Measurements from ENCODE around the gene BORCS5.

DNA sequence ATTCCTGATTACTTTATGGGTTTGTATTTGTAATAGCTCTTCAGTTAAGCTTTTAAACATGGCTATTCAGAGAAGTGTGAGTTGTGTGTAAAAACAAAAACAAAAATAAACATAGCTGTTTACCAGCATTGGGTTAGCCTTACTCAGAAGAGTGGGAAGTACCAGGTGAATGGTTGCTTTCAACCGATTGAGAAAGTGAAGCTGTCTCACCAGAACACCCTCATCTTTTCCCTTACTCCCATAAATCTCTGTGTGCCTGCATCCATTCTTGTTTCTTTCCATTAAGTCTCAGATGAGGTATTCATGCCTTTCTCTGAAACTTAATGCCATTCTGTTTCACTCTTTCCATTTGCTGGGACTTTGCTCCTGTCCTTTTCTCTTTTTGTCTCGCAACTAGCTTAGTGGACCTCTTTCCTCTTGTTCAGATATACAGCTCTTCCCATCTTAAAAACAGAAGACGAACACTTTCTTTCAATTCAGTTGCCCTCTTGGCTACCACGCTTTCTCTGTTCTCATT lies 10.7 kb downstream of the BORCS5 start:
- TF ChIP-seq, protein P1, sequence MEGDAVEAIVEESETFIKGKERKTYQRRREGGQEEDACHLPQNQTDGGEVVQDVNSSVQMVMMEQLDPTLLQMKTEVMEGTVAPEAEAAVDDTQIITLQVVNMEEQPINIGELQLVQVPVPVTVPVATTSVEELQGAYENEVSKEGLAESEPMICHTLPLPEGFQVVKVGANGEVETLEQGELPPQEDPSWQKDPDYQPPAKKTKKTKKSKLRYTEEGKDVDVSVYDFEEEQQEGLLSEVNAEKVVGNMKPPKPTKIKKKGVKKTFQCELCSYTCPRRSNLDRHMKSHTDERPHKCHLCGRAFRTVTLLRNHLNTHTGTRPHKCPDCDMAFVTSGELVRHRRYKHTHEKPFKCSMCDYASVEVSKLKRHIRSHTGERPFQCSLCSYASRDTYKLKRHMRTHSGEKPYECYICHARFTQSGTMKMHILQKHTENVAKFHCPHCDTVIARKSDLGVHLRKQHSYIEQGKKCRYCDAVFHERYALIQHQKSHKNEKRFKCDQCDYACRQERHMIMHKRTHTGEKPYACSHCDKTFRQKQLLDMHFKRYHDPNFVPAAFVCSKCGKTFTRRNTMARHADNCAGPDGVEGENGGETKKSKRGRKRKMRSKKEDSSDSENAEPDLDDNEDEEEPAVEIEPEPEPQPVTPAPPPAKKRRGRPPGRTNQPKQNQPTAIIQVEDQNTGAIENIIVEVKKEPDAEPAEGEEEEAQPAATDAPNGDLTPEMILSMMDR (IDR thresholded peaks at IDR 0.05; ENCODE audit: insufficient read depth, low read length, poor library complexity, severe bottlenecking) = no peak
- no peak for TF ChIP-seq EZH2phosphoT487 (conservative IDR thresholded peaks at IDR 0.05; ENCODE audit: low read length)
